GM18868 (cell line): Measurements from ENCODE around the gene UBE2E3.
"Not testable (repeated sequence)": the region's sequence is repeated elsewhere in the genome, so short reads cannot be mapped to it uniquely, and the experiment has no call there.

Source experiments
- ATAC-seq: cut with Tn5 transposase; IDR thresholded peaks from one replicate; pipeline ENCODE4 v1.9.1; 2021; ENCODE audit warnings: mild to moderate bottlenecking, moderate library complexity; ENCODE audit not compliant: unreplicated experiment

The UBE2E3 gene

GRCh38 chr2:181072486-181073235 lies 92.3 kb downstream of the UBE2E3 start:
- no peak for ATAC-seq

- ATAC-seq, result no peak
Observed at GRCh38 chr2:181073896-181074295, 93.5 kb downstream of the UBE2E3 start.

- ATAC-seq, result no peak
Observed at GRCh38 chr2:181074457-181074856, 94.1 kb downstream of the UBE2E3 start.

DNA sequence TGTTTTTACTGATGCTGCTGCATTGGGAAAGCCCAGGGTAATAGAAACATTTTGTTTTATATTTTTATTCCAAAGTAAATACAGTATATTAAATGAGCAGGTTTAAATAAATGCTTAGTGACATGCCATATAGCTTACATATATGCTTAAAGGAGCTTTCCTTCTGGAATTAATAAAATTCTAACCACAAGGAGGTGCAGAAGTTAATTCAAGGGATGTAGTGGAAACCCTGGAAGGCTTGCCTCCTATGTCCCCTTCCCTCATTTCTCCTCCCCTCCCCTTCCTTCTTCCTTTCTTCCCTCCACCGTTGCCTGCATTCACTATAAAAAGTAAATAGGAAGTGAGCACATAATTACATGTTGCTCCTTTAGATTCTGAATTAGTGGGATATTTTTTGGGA lies 96.3 kb downstream of the UBE2E3 start:
- no peak for ATAC-seq

- peak; percentile 93 for ATAC-seq
Observed at GRCh38 chr2:181077128-181077709, 96.8 kb downstream of the UBE2E3 start.

DNA sequence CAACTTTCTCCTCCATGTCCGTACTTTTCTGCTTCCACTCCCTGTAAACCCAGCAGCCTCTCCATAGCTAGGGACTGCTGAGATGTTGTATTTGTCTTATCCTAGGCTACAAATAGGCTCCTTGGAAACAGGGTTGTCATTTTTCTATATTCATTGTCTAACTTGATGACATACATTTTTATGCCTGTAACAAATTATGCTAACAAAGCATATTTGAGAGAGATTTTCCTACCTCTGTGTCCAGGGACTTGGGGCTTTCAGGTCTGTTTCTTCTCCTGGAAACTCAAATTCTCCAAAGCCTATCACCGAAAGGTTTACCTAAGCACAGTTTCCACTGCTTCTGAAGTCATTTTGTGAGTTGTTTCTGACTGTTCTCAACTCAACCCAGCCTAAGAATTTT lies 102.7 kb downstream of the UBE2E3 start:
- ATAC-seq, result no peak

DNA sequence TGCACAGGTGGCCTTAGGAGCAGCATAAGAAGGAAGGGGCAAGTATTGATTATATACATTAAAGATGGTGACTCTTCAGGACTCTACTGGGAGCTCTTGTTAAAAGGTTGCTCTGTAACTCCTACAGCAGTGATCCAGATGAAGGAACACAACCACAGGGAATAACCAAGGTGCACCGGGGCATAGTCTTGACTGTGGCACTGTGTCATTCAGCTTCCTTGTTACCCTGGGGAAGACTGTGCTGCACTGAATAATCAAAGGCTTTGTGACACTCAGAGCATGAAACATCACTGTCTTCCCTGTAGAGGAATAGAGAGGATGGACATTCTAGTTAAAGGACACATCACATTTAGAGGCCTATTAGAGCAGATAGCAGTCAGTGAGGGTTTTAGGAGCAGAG lies 105.3 kb downstream of the UBE2E3 start:
- ATAC-seq, result no peak

- ATAC-seq, result not testable (repeated sequence)
Observed at GRCh38 chr2:181091920-181092319, 111.5 kb downstream of the UBE2E3 start.

DNA sequence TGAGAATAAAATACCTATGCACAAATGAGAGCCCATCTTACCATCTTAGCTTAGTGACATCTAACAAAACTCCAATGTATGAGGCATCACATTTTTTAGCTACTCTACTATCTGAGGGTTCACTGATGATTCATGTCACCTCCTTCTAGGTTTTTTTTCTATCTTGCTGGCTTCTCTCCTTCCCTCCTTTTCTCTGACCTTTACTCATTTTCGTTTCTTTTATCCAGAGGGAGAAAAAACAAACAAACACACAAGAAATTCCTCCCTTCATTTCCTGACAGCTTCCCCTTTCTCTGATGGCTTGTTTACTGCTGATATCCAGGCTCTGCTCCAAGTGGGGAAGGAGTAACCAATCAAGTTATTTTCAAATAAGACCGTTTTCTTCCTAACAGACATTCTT lies 115.1 kb downstream of the UBE2E3 start:
- no peak for ATAC-seq

DNA sequence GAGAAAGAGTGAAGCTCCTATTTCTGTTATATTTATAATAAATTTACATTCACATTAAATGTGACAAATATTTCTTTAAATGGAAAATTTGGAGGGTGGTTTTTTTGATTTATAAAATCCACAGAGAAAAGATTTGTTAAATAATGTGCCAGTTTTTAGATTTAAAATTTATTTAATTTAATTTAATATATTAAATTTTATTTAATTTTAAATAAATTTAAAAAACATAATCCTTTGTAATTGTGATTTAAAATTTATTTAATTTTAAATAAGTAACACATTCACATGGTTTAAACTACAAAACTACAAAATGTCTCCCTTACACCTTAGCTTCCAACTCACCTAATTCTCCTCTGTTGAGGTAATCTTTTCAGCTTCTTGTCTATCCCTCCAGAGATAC lies 123.3 kb downstream of the UBE2E3 start:
- no peak for ATAC-seq

- no peak for ATAC-seq
Observed at GRCh38 chr2:181104512-181105115, 124.2 kb downstream of the UBE2E3 start.

DNA sequence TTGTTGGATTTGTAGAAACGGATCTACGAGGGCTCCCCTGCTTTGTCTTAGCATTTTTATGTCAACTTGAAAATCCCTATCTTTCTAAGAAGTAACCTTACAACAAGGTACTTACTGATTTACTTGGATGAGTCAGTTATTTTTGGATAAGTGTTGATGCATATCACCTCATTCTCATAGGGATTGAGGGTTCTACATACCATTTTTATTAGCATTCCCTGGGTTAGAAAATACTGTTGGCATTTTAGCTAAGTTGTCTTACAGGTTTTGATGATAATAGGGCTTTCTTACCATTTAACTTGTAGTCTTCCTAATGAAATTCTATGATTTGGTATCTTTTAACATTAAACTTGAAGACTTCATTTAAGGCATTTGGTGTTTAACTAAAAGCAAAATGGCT lies 125.2 kb downstream of the UBE2E3 start:
- ATAC-seq, result no peak

DNA sequence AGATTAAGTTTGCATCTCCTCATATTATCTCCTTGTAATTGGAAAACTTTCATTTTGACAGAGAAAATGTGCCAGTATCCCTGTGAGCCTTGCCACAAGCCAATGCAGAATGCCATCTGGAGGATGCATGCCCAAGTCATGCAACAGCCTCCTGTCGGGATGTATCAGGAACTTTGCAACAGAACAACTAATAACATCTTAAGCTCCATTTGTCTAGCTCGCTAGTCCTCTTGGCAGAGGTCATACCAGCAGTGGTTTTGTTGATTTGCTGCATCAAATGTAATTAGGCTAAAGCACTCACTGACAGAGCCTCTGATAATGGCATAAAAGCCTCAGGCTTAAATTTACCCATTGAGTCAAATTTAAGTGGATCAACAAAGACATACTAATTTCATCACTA lies 125.8 kb downstream of the UBE2E3 start:
- no peak for ATAC-seq

- peak; percentile 97 for ATAC-seq
Observed at GRCh38 chr2:181106789-181107627, 126.6 kb downstream of the UBE2E3 start.

GRCh38 chr2:181107628-181107945 lies 127.2 kb downstream of the UBE2E3 start:
- ATAC-seq, result no peak

- ATAC-seq, result no peak
Observed at GRCh38 chr2:181111059-181111458, 130.7 kb downstream of the UBE2E3 start.

- ATAC-seq, result no peak
Observed at GRCh38 chr2:181112916-181113315, 132.5 kb downstream of the UBE2E3 start.
